ENCODE results near the gene CLIC1.

DNA sequence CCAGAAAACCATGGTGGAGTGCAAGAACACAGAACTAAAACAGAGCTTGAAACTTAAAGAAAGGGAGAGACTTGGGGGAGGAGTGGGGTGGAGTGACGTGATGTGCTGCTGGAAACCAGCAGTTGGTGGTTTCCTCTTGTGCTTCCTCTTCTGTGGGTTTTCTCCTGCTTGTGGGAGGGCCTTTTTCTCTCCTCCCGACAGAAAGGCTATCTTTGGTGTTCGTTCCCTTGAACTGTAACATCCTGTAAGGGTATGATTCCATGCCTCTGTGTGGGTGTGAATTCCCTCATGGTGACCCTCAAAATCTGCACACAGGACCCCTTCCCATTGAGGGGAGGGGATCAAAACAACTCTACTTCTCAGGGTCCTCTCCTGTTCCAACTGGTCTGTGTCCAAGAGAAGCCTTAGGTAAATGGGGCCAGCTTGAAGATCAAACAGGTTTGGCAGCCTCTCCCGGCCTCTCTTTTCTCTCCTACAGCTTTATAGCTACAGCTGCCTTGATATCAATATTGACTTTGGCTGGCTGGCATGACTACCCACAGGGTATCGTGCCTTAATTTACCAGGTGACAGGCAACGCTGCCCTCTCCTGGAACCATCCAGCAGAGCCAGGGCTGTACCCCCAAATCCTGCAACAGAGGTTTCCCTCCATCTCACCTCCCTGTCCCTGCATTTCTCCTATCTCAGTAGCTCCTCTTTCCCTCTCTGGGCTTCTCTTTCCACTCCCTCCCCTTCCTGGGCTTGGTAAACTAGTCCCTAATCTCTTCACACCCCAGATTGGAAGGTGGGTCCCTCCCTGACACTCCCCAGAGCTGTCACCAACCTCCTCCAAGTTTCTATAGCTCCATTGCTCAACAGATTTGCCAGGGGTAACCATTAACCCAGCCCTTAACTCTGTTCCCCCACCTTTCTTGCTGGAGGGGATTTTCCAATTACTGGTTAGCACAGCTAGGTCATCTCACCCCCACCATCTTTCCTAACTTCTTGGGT, 2.0 kb upstream of the CLIC1 start:
- TF ChIP-seq MYC (IDR thresholded peaks at IDR 0.05; ENCODE audit: borderline replicate concordance, low read length) = no peak
- TF ChIP-seq, protein P1, sequence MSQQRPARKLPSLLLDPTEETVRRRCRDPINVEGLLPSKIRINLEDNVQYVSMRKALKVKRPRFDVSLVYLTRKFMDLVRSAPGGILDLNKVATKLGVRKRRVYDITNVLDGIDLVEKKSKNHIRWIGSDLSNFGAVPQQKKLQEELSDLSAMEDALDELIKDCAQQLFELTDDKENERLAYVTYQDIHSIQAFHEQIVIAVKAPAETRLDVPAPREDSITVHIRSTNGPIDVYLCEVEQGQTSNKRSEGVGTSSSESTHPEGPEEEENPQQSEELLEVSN (IDR thresholded peaks at IDR 0.05; ENCODE audit: borderline replicate concordance, low read depth) = no peak
- TF ChIP-seq, protein P2, sequence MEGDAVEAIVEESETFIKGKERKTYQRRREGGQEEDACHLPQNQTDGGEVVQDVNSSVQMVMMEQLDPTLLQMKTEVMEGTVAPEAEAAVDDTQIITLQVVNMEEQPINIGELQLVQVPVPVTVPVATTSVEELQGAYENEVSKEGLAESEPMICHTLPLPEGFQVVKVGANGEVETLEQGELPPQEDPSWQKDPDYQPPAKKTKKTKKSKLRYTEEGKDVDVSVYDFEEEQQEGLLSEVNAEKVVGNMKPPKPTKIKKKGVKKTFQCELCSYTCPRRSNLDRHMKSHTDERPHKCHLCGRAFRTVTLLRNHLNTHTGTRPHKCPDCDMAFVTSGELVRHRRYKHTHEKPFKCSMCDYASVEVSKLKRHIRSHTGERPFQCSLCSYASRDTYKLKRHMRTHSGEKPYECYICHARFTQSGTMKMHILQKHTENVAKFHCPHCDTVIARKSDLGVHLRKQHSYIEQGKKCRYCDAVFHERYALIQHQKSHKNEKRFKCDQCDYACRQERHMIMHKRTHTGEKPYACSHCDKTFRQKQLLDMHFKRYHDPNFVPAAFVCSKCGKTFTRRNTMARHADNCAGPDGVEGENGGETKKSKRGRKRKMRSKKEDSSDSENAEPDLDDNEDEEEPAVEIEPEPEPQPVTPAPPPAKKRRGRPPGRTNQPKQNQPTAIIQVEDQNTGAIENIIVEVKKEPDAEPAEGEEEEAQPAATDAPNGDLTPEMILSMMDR (IDR thresholded peaks at IDR 0.05) = no peak; the same call in 2 of the 3 replicates
- no peak for TF ChIP-seq POLR2A (IDR thresholded peaks at IDR 0.05; ENCODE audit: low read length)

All from A549 (cell line).